ENCODE data around the gene PDE8A.

PDE8A gene

DNA sequence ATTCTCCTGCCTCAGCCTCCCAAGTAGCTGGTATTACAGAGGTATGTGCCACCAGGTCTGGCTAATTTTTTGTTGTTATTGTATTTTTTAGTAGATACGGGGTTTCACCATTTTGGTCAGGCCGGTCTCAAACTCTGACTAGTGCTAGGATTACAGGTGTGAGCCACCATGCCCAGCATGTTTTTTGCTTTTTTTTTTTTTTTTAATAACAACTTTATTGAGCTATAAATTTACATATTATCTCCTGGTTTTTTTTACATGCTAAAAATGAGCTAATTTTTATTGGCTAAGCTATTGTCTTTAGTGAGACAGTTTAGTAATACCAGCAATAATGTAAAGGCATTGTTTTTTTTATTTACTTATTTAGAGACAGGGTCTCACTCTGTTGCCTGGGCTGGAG is 105.2 kb downstream of the PDE8A start:
- TF ChIP-seq, protein P1, sequence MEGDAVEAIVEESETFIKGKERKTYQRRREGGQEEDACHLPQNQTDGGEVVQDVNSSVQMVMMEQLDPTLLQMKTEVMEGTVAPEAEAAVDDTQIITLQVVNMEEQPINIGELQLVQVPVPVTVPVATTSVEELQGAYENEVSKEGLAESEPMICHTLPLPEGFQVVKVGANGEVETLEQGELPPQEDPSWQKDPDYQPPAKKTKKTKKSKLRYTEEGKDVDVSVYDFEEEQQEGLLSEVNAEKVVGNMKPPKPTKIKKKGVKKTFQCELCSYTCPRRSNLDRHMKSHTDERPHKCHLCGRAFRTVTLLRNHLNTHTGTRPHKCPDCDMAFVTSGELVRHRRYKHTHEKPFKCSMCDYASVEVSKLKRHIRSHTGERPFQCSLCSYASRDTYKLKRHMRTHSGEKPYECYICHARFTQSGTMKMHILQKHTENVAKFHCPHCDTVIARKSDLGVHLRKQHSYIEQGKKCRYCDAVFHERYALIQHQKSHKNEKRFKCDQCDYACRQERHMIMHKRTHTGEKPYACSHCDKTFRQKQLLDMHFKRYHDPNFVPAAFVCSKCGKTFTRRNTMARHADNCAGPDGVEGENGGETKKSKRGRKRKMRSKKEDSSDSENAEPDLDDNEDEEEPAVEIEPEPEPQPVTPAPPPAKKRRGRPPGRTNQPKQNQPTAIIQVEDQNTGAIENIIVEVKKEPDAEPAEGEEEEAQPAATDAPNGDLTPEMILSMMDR (IDR thresholded peaks at IDR 0.05; ENCODE audit: control insufficient read depth, insufficient read depth, low read depth, low read length, missing control alignments): no peak
- DNase-seq (ENCODE audit: low read depth): no peak

DNA sequence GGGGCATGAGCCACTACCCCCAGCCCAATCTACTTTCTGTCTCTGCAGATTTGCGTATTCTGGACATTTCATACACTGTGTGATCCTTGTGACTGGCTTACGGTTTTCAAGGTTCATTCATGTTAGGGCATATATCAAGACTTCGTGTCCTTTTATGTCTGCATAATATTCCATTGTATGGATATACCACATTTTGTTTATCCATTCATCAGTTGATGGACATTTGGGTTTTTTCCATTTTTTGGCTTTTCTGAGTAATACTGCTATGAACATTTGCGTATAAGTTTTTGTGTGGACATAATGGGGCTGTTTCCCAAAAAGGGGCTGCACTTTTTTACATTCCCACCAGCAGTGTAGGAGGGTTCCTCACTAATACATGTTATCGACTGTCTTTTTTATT is 106.6 kb downstream of the PDE8A start:
- DNase-seq (ENCODE audit: low read depth): no peak
- no peak overlapping the region for H3K4me3 ChIP-seq (ENCODE audit: control insufficient read depth, low read depth, low read length)
- TF ChIP-seq, protein P1 (IDR thresholded peaks at IDR 0.05; ENCODE audit: control insufficient read depth, insufficient read depth, low read depth, low read length, missing control alignments): no peak

More for the DNA sequence above, 105.2 kb downstream of the PDE8A start:
- no peak overlapping the region for H3K4me3 ChIP-seq (ENCODE audit: control insufficient read depth, low read depth, low read length)

DNA sequence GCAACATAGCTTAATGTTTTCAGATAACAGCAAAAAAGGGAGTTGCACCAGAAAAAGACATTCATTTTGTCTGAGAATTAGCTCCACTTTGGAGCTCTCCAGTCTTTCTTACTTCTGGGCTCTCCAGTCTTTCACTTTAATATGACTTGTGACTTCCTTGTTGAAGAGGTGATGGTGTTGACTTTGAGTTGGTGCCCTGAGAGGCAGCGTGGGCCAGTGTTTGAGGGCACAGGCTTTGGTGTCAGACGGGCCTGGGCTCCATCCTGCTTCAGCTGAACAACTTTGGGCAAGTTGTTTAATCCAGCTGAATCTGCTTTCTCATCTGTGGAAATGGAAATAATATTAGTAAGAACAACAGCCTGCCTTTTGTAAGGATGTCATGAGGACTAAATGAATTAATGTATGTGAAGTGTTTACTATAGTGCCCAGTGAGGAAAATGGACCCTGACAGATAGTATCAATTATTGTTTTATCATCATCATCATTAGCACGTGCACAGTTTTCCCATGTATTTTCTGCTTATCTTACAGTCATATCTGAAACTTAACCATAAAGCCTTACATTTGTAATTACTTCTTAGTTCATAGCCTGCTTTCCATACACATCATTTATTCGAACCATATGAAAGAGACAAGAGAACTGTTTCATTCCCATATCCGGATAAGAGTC is 108.4 kb downstream of the PDE8A start:
- TF ChIP-seq, protein P1 (IDR thresholded peaks at IDR 0.05; ENCODE audit: control insufficient read depth, insufficient read depth, low read depth, low read length, missing control alignments): no peak
- no peak overlapping the region for H3K4me3 ChIP-seq (ENCODE audit: control insufficient read depth, low read depth, low read length)
- no peak for DNase-seq (ENCODE audit: low read depth)

DNA sequence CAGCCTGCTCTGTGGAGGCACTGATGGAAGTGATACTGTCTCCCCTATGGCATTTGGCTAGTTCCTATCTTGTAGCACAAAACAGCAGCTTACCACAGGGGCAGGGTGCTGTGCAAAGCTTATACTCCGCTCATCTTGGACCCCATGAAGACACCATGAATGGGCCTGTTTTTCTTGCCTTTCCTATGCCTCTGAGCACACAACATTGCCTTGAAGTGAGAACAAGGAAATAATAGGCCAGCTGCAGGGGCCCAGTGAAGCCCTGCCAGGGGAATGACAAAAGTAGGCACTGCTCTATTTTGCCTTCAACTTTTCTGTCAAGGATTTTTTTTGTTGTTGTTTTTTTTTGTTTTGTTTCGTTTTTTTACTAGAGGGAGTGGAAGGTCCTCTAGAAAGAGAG is 110.3 kb downstream of the PDE8A start:
- no peak overlapping the region for H3K4me3 ChIP-seq (ENCODE audit: control insufficient read depth, low read depth, low read length)
- TF ChIP-seq, protein P1 (IDR thresholded peaks at IDR 0.05; ENCODE audit: control insufficient read depth, insufficient read depth, low read depth, low read length, missing control alignments): no peak
- DNase-seq (ENCODE audit: low read depth): no peak

DNA sequence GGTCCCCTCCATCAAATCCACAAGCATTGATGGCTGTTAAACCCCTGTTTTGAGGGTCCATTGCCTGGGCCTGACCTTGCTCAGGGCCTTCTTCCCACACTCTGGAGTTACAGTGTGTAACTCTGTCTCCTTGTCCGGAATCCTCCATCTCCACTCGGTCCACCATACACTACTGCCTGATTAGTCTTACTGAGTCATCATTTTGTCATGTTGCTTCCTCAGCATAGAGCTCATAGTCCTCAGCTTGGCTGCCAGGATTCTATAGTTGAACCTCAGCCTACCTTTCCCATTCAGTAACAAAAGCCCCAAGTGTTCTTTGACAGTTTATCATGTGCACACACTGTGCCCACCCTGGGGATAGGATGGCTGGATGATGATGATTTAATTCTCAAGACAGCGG is 113.0 kb downstream of the PDE8A start:
- H3K4me3 ChIP-seq (ENCODE audit: control insufficient read depth, low read depth, low read length): no peak overlapping the region
- TF ChIP-seq, protein P1 (IDR thresholded peaks at IDR 0.05; ENCODE audit: control insufficient read depth, insufficient read depth, low read depth, low read length, missing control alignments): no peak
- no peak for DNase-seq (ENCODE audit: low read depth)

DNA sequence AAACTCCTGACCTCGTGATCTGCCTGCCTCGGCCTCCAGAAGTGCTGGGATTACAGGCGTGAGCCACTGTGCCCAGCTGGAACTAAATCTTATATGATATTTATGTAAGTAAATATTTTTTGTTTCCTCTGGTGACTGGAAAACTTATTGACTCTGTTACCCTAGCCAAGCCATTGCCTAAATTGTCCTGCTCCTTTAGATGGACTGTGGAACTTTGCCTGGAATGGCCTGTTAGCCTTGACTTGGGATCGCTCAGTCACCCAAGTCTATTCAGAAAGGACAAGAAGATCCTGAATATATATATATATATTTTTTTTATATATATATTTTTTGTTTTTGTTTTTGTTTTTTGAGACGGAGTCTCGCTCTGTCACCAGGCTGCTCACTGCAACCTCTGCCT is 113.9 kb downstream of the PDE8A start:
- no peak for DNase-seq (ENCODE audit: low read depth)
- H3K4me3 ChIP-seq (ENCODE audit: control insufficient read depth, low read depth, low read length): no peak overlapping the region
- TF ChIP-seq, protein P1 (IDR thresholded peaks at IDR 0.05; ENCODE audit: control insufficient read depth, insufficient read depth, low read depth, low read length, missing control alignments): no peak

All from AG09309 (cell line).